Cardiac fibroblast (primary cell): Measurements from ENCODE around the gene THRSP.
"Not testable (repeated sequence)": the region's sequence is repeated elsewhere in the genome, so short reads cannot be mapped to it uniquely, and the experiment has no call there.

Experiments used
- DNase-seq, 2 donors: peaks; one replicate each; pipeline versions ENCODE4 v3.0.0 to v3.0.0-alpha.2; 2010; ENCODE audit warnings: low read depth in 2 of 2
- H3K4me3 ChIP-seq, 2 donors: replicated peaks in 1 of 2; 1 replicate in 1 of 2; 2 replicates in 1 of 2; pipeline ENCODE4 v1.5.1; 2011; ENCODE audit warnings: low read depth in 2 of 2, low read length in 2 of 2, mild to moderate bottlenecking in 2 of 2, moderate library complexity in 1 of 2
- CTCF ChIP-seq: IDR thresholded peaks from one replicate; pipeline ENCODE4 v1.5.1; 2011; ENCODE audit warnings: low read depth, mild to moderate bottlenecking, low read length, inconsistent platforms

The THRSP gene

DNA sequence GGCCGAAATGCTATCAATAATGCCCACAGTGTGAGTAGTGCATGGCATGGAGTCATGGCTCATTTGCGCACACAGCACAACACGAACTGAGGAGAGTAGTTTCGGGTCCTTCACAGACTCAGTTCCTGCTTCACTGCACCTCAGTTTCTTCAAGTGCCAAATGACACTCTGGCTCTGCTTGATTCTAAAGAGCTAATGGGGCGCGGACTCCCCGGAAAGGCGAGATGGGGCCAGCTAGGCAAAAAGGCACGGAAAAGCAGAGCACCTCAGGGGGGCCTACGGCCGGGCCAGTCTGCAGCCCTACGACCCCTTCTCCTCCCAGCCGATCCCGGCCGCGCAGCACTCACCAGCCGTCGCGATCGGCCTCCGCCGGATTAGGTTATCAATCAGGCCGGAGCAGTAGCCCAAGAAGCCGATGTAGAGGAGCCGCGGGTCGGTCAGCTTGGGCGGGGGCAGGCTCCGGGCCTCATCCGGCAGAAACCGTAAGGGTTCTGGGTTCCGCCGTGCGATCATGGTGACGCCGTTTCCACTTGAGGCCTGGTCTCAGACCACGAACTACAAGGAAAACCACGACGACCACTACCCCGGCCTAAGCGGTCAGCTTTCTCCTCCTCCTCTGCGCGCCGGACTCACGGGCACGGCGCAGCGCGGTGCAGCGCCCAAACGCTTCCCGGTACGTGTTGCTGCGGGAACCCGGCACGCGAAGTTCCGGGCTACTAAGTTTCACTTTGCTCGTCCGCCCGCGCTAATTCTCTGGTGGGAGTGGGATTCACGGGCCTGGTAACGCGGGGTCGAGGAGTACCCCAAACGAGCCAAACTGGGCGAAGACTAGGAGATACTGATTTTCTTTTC lies 15.8 kb downstream of the THRSP start, which contains the start of gene NDUFC2:
TSS of gene NDUFC2 (minus strand) at position 631 of the 852 bp plus-strand sequence. CDS start at position 513, 118 bp downstream.
- no peak for TF ChIP-seq CTCF
- H3K4me3 ChIP-seq = peak within 1 kb of the TSS; percentile 93 to 94
- peak; percentile 88 to 90 for DNase-seq

DNA sequence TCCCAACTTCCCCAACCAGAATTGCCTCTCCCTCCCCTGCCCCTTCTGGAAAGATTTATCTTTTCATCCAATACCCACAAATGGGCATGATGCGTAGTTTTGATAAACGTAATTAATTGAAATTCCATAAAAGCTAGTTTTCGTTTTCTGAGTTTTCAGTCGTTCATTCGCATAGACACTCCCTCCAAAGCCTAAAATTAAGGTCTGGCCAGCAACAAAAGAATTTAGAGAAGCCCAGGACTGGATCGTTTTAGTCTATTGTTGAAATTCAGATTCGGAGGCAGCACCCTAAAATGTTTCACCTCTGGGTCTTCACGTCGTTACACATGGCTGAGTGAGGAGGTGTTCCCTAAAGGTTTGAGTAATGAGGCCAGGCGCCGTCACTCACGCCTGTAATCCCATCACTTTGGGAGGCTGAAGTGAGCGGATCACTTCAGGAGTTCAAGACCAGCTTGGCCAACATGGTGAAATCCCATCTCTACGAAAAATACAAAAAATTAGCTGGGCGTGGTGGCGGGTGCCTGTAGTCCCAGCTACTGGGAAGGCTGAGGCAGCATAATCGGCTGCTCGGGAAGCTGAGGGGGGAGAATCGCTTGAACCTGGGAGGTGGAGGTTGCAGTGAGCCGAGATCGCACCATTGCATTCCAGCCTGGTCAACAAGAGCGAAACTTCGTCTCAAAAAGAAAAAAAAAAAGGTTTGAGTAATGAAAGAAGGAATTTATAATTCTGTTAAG lies 16.6 kb downstream of the THRSP start:
- DNase-seq = no peak
- peak overlapping the region; percentile 93 to 94 for H3K4me3 ChIP-seq
- no peak for TF ChIP-seq CTCF

GRCh38 chr11:78080818-78081495 lies 17.3 kb downstream of the THRSP start:
- TF ChIP-seq CTCF = no peak
- peak; percentile 80 to 89 for DNase-seq
- no peak overlapping the region for H3K4me3 ChIP-seq

- no peak for TF ChIP-seq CTCF
- no peak overlapping the region for H3K4me3 ChIP-seq
- DNase-seq = no peak
These were observed 17.9 kb downstream of the THRSP start for GRCh38 chr11:78081583-78081982.

DNA sequence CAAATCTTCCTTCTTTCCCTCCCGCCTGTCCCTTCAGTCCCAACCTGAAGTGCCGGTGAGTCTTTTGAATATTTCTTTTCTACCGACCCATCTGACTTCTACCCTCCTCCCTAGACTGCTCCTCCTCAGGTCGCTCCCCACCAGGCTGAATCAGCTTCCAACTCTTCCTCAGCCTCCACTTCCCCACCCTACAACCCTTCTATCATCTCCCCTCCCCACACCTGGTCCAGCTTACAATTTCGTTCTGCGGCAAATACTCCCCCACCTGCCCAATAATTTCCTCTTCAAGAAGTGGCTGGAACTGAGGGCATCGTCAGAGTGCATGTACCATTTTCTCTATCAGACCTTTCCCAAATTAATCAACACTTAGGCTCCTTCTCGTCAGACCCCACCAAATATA lies 18.5 kb downstream of the THRSP start:
- no peak overlapping the region for H3K4me3 ChIP-seq
- DNase-seq = no peak
- TF ChIP-seq CTCF = no peak

GRCh38 chr11:78083021-78083420 lies 19.4 kb downstream of the THRSP start:
- TF ChIP-seq CTCF = no peak
- no peak overlapping the region for H3K4me3 ChIP-seq
- DNase-seq = peak in 1 of 2 donors; percentile 28

- not testable (repeated sequence) for H3K4me3 ChIP-seq
- DNase-seq = peak in 1 of 2 donors; percentile 55
These were observed 20.8 kb downstream of the THRSP start for GRCh38 chr11:78084506-78084905.
